Measurements from ENCODE around the gene UBE4B.

DNA sequence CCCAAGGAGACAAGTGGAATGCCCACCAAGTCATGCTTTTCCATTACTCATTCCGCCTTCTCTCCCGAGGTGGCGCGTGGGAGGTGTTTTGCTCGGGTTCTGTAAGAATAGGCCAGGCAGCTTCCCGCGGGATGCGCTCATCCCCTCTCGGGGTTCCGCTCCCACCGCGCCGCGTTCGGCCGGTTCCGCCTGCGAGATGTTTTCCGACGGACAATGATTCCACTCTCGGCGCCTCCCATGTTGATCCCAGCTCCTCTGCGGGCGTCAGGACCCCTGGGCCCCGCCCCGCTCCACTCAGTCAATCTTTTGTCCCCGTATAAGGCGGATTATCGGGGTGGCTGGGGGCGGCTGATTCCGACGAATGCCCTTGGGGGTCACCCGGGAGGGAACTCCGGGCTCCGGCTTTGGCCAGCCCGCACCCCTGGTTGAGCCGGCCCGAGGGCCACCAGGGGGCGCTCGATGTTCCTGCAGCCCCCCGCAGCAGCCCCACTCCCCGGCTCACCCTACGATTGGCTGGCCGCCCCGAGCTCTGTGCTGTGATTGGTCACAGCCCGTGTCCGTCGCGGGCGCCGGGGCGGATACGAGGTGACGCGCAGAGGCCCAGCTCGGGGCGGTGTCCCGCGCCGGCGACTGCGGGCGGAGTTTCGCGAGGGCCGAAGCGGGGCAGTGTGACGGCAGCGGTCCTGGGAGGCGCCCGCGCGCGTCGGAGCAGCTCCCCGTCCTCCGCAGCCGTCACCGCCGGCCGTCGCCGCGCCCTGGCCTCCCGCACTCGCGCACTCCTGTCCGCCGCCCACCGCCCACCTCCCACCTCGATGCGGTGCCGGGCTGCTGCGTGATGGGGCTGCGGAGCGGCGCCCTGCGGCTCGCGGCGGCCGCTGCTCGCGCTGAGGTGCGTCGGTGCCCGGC is 177.4 kb downstream of the UBE4B start, which contains the start of gene KIF1B:
- peak; percentile 83 to 97 (median 96) for TF ChIP-seq POLR2AphosphoS5 (IDR thresholded peaks at IDR 0.05)
- TF ChIP-seq, protein P1, sequence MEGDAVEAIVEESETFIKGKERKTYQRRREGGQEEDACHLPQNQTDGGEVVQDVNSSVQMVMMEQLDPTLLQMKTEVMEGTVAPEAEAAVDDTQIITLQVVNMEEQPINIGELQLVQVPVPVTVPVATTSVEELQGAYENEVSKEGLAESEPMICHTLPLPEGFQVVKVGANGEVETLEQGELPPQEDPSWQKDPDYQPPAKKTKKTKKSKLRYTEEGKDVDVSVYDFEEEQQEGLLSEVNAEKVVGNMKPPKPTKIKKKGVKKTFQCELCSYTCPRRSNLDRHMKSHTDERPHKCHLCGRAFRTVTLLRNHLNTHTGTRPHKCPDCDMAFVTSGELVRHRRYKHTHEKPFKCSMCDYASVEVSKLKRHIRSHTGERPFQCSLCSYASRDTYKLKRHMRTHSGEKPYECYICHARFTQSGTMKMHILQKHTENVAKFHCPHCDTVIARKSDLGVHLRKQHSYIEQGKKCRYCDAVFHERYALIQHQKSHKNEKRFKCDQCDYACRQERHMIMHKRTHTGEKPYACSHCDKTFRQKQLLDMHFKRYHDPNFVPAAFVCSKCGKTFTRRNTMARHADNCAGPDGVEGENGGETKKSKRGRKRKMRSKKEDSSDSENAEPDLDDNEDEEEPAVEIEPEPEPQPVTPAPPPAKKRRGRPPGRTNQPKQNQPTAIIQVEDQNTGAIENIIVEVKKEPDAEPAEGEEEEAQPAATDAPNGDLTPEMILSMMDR (IDR thresholded peaks at IDR 0.05), result peak; percentile 97 to 99 (median 98)

All from sigmoid colon (tissue), 4 donors.